NCI-H1930 (cell line): Measurements from ENCODE around the gene MARS2.
"Not testable (repeated sequence)": the region's sequence is repeated elsewhere in the genome, so short reads cannot be mapped to it uniquely, and the experiment has no call there.

Experiments used
- DNase-seq, 2 experiments: peaks; one replicate each; lab custom pipeline; 2025; lab: John Stamatoyannopoulos, UW

Gene MARS2

DNA sequence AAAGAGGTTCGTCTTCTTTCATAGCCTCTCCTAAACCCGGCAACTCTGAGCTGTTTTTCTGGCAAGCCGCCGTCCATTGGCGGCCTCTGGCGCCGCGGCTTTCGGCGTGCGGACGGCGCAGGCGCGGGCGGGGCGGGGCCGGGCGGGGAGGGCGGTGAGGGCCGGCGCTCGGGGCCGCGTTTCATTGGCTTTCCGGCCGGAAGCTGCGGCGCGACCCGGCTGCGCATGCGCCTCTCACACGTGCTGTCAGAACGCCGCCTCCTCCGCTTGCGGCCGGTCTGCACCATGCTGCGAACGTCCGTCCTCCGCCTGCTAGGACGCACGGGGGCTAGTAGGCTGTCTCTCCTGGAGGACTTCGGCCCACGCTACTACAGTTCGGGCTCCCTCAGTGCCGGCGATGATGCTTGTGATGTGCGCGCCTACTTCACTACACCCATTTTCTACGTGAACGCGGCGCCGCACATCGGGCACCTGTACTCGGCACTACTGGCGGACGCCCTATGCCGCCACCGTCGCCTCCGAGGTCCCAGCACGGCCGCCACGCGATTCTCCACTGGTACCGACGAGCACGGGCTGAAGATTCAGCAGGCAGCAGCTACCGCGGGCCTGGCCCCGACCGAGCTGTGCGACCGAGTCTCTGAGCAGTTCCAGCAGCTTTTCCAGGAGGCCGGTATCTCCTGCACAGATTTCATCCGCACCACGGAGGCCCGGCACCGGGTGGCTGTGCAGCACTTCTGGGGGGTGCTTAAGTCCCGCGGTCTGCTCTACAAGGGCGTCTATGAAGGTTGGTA lies at the start of gene MARS2:
Gene MARS2, plus strand, starts transcription at position 249 of the 791 bp plus-strand sequence. Its CDS starts 37 bp downstream, at position 286.
- DNase-seq, result peak; percentile 84 to 89

GRCh38 chr2:197657562-197657961 lies 47.6 kb upstream of the MARS2 start:
- no peak for DNase-seq

DNA sequence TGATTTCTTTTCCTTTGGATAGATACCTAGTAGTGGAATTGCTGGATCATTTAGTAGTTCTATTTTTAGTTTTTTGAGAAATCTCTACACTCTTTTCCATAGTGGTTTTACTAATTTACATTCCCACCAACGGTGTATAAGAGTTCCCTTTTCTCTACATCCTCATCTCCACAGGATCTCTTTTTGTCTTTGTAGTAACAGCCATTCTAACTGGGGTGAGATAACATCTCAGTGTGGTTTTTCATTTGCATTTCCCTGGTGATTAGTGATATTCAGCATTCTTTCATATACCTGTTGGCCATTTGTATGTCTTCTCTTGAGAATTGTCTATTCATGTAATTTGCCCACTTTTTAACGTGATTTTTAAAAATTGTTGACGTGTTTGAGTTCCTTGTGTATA lies 43.5 kb upstream of the MARS2 start:
- DNase-seq, result no peak

DNA sequence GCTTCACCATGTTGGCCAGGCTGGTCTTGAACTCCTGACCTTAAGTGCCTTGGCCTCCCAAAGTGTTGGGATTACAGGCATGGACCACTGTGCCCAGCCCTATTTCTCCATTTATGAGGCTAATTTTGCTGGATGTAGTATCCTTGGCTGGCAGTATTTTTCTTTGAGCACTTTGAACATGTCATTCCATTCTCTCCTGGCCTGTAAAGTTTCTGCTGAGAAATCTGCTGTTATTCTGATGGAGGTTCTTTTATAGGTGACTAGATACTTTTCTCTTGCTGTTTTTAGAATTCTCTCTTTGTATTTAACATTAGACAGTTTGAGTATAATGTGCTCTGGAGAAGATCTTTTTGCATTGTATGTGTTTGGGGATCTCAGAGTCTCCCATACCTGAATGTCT lies 38.9 kb upstream of the MARS2 start:
- DNase-seq, result no peak

DNA sequence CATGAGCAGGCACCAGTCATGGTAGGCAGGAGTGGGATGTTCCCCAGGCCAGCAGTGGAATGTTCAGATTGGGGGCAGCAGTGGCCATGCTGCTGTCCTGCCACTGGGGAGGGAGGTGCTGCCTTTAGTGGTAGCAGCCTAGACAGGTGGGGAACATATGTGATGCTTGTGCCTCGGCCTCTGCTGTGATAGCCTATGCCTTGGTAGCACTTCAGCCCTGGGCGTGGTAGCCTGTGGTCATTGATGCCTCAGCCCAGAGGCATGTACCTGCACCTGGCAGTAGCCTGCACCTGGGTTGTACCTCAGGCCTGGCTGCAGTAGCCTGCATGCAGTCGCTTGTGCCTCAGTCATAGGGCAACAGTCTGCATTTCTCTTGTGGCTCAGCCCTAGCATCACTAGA lies 36.9 kb upstream of the MARS2 start:
- no peak for DNase-seq

GRCh38 chr2:197669077-197669476 lies 36.1 kb upstream of the MARS2 start:
- DNase-seq, result no peak

DNA sequence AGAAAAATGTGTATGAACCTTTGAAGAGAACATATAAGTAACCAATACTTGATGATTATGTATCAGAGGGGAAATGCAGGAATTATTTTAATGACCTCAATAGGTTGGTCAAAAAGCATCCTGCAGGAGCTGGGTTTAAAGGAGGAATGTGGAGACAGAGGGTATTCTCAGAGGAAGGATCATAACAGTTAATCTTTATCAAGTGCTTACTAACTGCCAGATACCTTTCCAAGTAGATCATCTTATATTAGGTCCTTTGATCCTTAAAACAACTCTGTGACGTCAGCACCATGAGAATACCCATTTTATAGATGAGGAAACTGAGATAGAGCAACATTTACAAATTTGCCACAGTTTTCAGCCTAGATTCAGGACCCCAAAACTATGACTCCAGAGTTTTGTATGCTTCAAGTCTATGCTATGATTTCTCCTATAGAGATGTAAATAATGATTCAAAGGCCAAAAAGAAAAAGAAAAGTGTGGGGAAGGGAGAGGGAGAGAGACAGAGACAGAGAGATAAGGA lies 32.7 kb upstream of the MARS2 start:
- DNase-seq, result no peak

DNA sequence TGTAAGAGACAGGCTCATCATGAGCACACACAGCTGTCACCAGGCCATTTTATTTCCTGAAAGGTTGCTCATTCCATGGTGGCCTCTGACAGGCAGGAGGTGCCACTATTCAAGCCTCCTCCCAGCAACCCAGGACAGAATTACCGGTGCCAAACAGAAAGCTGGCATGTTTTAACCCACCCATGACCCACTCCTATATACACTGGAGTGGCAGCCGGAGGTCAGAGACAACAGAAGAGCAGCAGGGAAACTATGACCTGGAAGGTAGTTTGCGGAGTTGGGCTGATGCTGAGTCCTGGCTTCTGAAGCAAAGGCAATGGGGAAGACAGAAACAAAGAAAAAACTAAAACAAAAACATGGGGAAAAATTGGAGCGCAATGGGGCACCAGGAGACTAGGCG lies 32.1 kb upstream of the MARS2 start:
- no peak for DNase-seq

DNA sequence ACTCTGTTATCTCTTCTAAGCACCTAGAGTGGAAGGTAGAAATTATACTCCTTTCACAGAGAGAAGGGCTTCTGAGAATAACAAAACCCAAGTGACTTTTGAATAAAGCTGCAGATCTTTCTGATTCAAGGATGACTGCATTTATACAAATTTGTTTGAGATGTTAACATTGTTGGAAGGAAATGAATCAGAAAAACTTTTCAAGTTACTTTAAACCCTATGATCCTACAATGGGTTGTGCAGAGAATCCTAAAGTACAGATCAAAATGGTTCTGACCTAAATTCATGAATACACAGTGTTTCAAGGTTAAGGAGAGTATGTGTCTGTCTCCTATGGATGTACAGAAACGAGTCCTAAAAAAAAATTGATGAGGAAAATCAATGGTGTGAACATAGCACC lies 31.6 kb upstream of the MARS2 start:
- DNase-seq, result no peak

DNA sequence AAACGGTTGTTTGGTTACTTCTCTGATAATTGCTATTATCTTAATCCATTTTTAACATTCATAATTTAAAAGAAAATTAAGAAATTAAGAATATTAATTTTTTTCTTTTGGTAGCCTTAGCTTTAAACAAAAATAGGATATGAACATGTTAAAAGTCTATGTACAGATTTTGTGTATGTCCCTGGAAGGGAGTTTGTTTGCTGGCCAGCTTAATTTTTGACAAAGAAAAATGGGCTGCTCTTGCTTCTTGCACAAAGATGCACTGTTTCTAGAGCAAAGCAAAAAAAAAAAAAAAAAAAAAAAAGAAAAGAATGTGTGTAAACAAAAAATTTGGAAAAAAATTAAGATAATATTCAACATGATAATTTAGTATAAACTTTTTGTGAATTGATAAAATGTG lies 31.1 kb upstream of the MARS2 start:
- no peak for DNase-seq

- no peak for DNase-seq
Observed at GRCh38 chr2:197674591-197674990, 30.6 kb upstream of the MARS2 start.

- DNase-seq, result no peak
Observed at GRCh38 chr2:197675246-197675645, 29.9 kb upstream of the MARS2 start, which contains the start of gene RFTN2. Gene RFTN2 (minus strand): TSS chr2:197675587. CDS start chr2:197675458, 129 bp downstream.

- DNase-seq, result no peak
Observed at GRCh38 chr2:197675711-197676188, 29.4 kb upstream of the MARS2 start.

DNA sequence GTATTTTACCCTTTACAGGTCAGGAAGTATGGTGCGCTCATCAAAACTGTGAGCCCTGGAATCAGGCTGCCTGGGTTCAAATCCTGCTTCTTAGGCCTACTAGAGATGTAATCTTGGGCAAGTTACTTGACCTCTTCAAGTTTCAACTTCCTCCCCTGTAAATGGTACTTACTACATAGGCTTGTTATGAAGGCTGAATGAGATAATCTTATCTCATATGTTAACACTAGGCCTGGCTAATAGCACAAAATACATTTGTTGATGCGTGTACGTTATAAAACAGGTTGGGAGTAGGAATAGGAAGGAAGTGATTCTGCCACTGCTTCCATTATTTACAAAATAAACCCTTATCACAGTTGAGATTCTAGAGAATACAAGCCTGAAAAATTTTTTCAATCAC lies 28.1 kb upstream of the MARS2 start:
- no peak for DNase-seq

- no peak for DNase-seq
Observed at GRCh38 chr2:197677483-197677882, 27.7 kb upstream of the MARS2 start.

GRCh38 chr2:197695206-197695605 lies 10.0 kb upstream of the MARS2 start:
- not testable (repeated sequence) for DNase-seq

DNA sequence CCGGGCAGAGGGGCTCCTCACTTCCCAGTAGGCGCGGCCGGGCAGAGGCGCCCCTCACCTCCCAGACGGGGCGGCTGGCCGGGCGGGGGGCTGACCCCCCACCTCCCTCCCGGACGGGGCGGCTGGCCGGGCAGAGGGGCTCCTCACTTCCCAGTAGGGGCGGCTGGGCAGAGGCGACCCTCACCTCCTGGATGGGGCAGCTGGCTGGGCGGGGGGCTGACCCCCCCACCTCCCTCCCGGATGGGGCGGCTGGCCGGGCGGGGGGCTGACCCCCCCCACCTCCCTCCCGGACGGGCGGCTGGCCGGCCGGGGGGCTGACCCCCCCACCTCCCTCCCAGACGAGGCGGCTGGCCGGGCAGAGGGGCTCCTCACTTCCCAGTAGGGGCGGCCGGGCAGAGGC lies 9.2 kb upstream of the MARS2 start:
- not testable (repeated sequence) for DNase-seq

DNA sequence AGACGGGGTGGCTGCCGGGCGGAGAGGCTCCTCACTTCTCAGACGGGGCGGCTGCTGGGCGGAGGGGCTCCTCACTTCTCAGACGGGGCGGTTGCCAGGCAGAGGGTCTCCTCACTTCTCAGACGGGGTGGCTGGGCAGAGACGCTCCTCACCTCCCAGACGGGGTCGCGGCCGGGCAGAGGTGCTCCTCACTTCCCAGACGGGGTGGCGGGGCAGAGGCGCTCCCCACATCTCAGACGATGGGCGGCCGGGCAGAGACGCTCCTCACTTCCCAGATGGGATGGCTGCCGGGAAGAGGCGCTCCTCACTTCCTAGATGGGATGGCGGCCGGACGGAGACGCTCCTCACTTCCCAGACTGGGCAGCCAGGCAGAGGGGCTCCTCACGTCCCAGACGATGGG lies 8.6 kb upstream of the MARS2 start:
- DNase-seq, result not testable (repeated sequence)

DNA sequence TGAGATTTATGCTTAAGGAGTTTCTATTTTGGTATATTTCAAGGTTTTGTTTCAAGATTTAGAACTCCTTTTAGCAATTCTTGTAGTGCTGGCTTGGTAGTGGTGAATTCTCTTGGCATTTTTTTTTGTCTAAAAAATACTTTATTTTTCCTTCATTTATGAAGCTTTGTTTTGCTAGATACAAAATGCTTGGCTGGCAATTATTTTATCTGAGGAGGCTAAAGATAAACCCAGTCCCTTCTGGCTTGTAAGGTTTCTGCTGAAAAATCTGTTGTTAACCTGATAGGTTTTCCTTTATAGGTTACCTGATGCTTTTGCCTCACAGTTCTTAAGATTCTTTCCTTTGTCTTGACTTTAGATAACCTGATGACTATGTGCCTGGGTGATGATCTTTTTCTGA lies 5.4 kb upstream of the MARS2 start:
- not testable (repeated sequence) for DNase-seq

DNA sequence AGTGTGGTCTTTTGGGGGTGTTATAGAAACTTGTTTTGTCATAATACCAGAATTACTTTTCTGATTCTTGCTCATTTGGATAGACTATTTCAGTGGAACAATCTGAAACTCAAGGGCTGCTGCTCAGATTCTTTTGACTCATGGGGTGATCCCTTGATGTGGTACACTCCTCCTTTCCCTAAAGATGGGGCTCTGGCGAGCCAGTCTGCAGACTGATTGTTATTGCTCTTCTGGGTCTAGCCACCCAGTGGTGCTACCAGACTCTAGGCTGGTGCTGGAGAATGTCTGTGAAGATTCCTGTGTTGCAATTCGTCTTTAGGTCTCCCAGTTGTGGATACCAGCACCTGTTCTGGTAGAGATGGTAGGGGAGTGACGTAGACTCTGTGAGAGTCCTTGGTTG lies 4.2 kb upstream of the MARS2 start:
- DNase-seq, result no peak

GRCh38 chr2:197704434-197705120 lies 592 bp upstream of the MARS2 start:
- no peak for DNase-seq

- DNase-seq, result no peak
Observed at GRCh38 chr2:197705912-197706838, 1.0 kb downstream of the MARS2 start.
